ENCODE results near the gene SEMA5B. TPM values are rescaled to one million over a fixed set of nuclear protein-coding genes. Genes with fewer than 3 reads are reported as not detected.

SEMA5B gene
- total and polyA plus RNA-seq, 8 donors: 0.61 to 9.0 (median 6.4) TPM

GRCh38 chr3:123044981-123045763 is 17.6 kb upstream of the SEMA5B start:
- peaks cover 0 to 3% of the 10 kb centered on the region in 2 donors for H3K4me1 ChIP-seq
- no peak for DNase-seq
- no peak overlapping the region for H3K27ac ChIP-seq
- no peak for ATAC-seq
- H3K4me3 ChIP-seq: no peak overlapping the region
- H3K9me3 ChIP-seq: no peaks in the 10 kb centered on the region
- intact Hi-C loops (cut with DNase I): no loop called here
- H3K27me3 ChIP-seq: no peaks in the 10 kb centered on the region
- no peak for TF ChIP-seq CTCF (IDR thresholded peaks at IDR 0.05)
- no peaks in the 10 kb centered on the region for H3K36me3 ChIP-seq

GRCh38 chr3:123042413-123042812 is 14.8 kb upstream of the SEMA5B start:
- no peak overlapping the region for H3K4me3 ChIP-seq
- no peak for TF ChIP-seq CTCF (IDR thresholded peaks at IDR 0.05)
- no peaks in the 10 kb centered on the region for H3K36me3 ChIP-seq
- peaks cover 0 to 3% of the 10 kb centered on the region in 2 donors for H3K4me1 ChIP-seq
- H3K27me3 ChIP-seq: no peaks in the 10 kb centered on the region
- intact Hi-C loops (cut with DNase I): no loop called here
- H3K27ac ChIP-seq: no peak overlapping the region
- ATAC-seq (peak; percentile 73), DNase-seq (no peak)
- H3K9me3 ChIP-seq: no peaks in the 10 kb centered on the region

GRCh38 chr3:123039178-123039577 is 11.6 kb upstream of the SEMA5B start:
- Histone ChIP-seq H3K27ac (no peak overlapping the region), H3K4me3 (no peak overlapping the region), H3K27me3 (no peaks in the 10 kb centered on the region), H3K9me3 (no peaks in the 10 kb centered on the region), H3K4me1 (peaks cover 0 to 10% of the 10 kb centered on the region in 2 donors), H3K36me3 (no peaks in the 10 kb centered on the region)
- TF ChIP-seq CTCF (IDR thresholded peaks at IDR 0.05): no peak
- ATAC-seq (peak; percentile 58), DNase-seq (no peak)
- intact Hi-C loops (cut with DNase I): no loop called here

DNA sequence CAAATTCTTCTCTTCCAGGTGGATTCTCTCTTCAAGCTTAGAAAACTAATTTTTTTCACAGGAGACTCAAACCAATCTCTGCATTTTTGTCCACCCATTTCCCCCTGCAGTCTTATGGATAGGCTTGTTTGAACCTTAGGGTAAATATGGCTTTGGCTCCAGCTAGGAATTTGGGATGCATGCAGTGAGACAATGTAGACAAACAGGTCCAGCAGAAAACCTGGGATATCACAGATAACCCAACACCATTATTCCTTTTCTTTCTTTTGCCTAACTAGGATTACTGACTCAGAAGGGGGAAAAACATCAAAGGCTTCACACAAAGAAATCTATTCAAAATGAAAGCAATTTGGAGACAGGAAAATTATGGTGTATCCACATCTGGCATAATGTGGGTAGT is 11.2 kb upstream of the SEMA5B start:
- no peak for DNase-seq
- peaks cover 0 to 10% of the 10 kb centered on the region in 2 donors for H3K4me1 ChIP-seq
- no peak for TF ChIP-seq CTCF (IDR thresholded peaks at IDR 0.05)
- no peaks in the 10 kb centered on the region for H3K9me3 ChIP-seq
- H3K4me3 ChIP-seq: no peak overlapping the region
- no peak for ATAC-seq
- no peaks in the 10 kb centered on the region for H3K36me3 ChIP-seq
- no peak overlapping the region for H3K27ac ChIP-seq
- intact Hi-C loops (cut with DNase I): no loop called here
- no peaks in the 10 kb centered on the region for H3K27me3 ChIP-seq

GRCh38 chr3:123037015-123037375 is 9.4 kb upstream of the SEMA5B start:
- TF ChIP-seq CTCF (IDR thresholded peaks at IDR 0.05): no peak
- intact Hi-C loops (cut with DNase I): no loop called here
- H3K27ac ChIP-seq: no peak overlapping the region
- peaks cover 0 to 7% of the 10 kb centered on the region in 2 donors for H3K4me1 ChIP-seq
- no peaks in the 10 kb centered on the region for H3K9me3 ChIP-seq
- DNase-seq (no peak), ATAC-seq (no peak)
- peaks cover 0 to 4% of the 10 kb centered on the region in 2 donors for H3K27me3 ChIP-seq
- no peaks in the 10 kb centered on the region for H3K36me3 ChIP-seq
- no peak overlapping the region for H3K4me3 ChIP-seq

Data from left lung (tissue), 10 donors.